GM19395 (cell line): ENCODE measurements around the gene DNPEP.

Experiments used
- ATAC-seq: cut with Tn5 transposase; IDR thresholded peaks from one replicate; pipeline ENCODE4 v1.9.1; 2021; ENCODE audit warnings: mild to moderate bottlenecking, moderate library complexity; ENCODE audit not compliant: unreplicated experiment

DNPEP gene

DNA sequence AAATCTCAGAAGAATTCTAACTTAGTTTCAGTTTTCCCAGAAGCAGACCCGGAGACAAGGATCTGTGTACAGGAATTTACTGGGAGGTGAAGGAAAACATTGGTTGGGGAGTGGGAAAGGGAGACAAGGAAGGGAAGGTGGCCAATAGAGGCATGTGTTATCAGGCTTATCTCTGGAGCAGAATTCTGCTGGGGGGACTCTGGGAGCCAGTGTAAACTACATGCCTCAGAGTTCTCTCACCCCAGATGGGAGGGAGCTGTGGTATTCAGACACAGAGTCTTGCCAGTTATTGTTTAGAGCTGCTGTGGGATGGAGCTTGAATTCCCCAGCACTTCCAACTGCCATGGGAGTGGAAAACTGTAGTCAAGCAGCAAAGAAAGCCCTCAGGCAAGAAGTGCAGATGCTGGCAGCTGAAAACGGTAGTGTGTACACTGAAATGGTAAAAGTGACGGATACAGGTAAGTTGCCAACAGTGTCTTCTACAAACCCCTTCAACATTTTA lies 19.0 kb downstream of the DNPEP start:
- ATAC-seq, result no peak

GRCh38 chr2:219362524-219363164 lies 25.1 kb downstream of the DNPEP start:
- ATAC-seq, result peak; percentile 93

DNA sequence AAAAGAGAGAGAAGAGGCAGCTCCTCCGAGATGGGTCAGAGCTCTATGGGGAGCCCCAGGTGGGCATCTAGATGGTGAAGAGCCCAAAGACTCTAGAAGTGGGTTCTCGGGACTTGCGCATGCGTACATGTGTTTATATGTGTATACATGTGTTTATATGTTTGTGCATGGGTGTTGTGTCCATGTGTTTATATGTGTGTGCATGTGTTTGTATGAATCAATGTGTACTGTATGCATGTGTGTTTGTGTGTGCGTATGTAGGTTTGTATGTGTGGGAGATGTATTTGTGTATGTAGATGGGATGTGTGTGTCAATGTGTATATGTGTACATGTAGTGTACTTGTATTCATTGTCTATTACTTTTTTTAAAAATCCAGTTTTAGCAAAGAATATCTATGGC lies 25.6 kb downstream of the DNPEP start:
- no peak for ATAC-seq

- ATAC-seq, result no peak
Observed at GRCh38 chr2:219358170-219359075, 29.3 kb downstream of the DNPEP start.

GRCh38 chr2:219356834-219357233 lies 30.9 kb downstream of the DNPEP start:
- ATAC-seq, result no peak

- no peak for ATAC-seq
Observed at GRCh38 chr2:219354582-219354981, 33.1 kb downstream of the DNPEP start.

DNA sequence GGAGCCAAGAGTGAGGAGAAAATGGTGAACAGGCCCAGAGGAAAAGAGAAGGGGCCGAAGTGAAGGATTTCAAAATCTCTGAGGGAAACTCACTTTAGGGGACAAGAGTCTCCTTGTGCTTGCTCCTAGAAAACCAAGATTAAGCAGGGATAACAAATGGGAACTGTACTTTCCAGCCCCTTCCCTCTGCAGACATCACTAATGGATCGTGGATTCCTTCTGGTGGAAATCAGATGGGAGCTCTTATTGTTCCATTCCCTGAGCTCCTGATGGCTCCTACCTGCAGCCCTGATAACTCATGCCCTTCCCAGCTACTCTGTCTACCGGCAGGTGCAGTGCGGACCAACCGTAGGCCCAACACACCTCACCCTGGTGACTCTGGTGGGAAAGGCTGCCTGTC lies 34.6 kb downstream of the DNPEP start:
- ATAC-seq, result no peak

- ATAC-seq, result peak; percentile 69
Observed at GRCh38 chr2:219352448-219353023, 35.2 kb downstream of the DNPEP start.

DNA sequence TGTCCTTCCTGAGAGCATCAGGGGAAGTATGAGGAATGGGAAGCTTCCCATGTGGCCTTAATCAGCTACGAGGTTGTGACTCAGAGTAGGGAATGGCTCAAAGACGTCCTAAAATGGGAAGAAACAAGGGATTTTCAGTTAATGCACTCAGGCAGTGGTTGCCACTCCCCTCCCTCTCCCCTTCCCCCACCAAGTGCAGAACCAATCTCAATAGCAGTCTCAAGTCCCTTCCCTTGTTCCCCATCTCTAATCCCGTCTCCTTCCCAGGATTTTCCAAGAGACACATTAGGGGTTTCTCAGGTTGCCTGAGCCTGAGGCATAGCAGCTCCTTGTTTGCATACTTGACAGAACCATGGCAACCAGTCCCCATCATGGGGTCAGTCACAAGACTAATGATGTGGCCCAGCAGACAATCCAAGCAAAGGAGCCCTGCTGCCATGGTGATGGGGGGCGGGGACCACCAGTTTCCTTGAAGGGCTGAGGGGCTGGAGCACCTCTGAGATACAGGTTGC lies 36.9 kb downstream of the DNPEP start:
- no peak for ATAC-seq

GRCh38 chr2:219350215-219350614 lies 37.5 kb downstream of the DNPEP start:
- ATAC-seq, result no peak

DNA sequence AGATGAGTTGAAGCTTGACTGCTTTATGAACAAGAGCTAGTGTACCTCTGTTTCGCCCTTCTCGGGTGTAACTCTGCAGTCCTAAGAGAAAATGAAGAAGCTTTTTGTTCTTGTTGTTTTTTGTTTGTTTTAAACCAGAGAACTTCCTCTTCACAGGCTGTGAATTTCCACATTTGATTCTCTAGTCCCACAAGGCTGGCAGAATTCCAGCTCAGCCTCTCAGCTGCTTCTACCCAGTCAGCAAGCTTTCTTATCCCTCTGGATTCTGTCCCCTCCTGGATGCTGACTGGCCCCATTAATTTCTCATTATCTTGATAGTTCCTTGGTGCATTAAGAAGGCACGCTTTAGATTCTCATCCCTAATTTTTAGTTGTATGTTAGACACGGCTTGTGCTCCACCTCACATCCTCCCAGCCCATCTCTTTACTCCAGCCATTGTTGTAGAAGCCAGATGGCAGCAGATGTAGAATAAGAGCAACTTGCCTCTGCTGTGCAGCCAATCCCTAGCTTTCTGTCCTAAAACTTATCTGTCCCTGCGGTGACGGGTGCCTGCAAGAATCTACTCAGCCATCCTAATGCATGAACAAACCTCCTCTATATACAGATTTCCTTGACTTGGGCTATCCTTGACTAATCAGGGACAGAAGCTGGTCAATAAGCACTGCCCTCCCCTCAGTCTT lies 42.8 kb downstream of the DNPEP start:
- no peak for ATAC-seq

GRCh38 chr2:219335373-219335786 lies 52.3 kb downstream of the DNPEP start:
- no peak for ATAC-seq

GRCh38 chr2:219334076-219334475 lies 53.6 kb downstream of the DNPEP start:
- no peak for ATAC-seq

DNA sequence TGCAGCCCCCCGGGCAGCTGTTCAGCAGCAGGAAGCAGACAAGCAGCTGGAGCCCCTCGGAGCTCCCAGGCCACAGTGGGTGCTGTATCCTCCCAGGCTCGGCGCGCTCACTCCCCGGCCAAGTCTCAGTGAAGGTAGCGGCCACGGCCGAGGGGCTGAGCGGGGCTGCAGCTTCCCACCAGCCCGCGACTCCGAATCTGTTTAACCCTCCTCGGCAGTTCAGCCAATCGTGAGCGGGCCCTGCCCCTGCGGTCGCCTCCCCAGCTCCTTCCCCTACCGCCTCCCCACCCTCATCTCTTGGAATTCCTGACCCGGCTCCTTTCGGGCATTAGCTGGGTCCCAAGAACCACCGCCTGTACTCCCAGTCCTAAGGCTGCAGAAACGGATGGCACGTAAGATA lies 55.2 kb downstream of the DNPEP start, which contains the start of gene RESP18:
Gene RESP18, minus strand, starts transcription at position 203 of the 400 bp plus-strand sequence.
- ATAC-seq, result no peak

DNA sequence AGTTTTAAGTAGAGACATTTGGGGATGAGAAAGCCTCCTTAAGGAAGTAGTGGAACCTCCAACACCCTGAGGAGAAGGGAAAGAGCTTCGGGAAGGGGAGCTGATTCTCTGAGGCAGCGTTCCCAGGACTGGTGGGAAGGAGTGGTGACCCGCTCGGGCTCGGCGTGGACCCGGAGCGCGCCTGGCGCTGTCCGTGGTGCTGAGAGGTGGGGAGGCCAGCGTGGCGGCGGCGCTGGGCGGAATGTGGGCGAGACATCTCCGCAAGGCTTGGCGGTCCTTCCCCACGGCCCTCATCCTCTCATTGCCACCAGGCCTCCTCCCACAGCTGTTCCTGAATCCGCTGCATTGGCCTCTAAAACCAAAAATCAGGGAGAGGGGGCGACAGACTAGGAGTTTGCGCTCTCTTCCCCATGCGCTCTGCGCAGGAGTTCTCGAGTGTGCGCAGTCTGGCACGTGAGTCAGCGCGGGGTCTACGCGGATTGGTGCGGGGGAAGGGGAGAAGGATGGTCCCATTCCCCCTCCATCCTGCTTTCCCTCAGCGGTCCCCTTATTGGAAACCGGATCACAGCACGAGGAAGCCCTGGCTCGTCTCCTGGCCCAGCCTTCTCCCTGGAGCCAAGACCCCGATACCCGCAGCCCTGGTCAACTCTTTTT lies 56.0 kb downstream of the DNPEP start:
- ATAC-seq, result no peak

DNA sequence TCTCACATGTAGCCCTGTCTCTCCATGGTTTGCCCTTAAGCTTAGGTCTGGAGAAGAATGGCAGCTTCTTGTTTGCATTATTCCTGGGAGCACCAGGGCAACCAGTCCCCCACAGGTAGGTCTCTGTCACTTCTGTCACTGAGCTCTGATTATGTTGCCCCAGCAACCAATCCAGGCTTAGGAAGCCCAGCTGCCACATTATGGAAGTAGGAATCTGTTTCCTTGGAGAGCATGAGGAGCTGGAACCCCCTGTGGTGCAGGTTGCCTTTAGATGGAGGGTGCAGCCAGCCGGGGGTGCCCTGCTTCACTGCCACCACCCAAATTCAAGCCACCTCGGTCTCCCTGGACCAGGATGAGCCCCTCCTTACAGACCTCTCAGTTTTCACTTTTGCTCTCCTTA lies 60.0 kb downstream of the DNPEP start:
- no peak for ATAC-seq

- no peak for ATAC-seq
Observed at GRCh38 chr2:219325657-219326315, 61.9 kb downstream of the DNPEP start.

DNA sequence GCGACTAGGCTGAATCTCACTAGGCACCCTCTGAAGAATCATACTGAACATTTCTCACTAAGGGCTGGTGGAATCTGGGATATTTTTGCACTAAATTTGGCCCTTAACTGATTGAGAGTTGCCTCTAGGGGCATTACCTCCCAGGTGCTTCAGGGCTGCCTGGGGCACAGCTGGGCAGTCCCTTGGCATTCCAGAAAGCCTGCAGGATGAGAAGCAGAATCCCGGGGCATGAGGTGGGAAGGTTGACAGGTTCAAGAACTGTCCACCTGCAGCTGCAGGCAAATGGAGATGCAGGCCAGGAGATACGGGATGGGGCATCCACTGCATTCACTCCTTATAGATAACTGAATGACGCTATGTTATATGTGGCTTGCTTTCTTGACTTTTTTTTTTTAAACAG lies 62.6 kb downstream of the DNPEP start:
- no peak for ATAC-seq

DNA sequence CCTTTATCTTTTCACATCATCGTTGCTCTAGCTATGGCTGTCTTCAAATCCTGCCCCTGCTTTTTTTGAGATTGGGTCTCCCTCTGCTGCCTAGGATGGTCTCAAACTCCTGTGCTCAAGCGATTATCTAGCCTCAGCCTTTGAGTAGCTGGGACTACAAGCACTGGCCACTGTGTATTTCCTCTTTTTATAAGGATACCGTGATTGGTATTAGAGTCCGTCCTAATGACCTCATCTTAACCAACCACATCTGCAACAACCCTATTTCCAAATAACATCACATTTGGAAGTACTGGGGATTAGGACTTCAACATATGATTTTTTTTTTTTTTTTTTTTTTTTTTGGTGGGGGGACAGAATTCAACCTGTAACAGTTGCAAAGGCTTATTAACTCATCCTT lies 64.3 kb downstream of the DNPEP start:
- ATAC-seq, result no peak
